Stimulated activated CD4-positive, alpha-beta T cell treated with anti-CD3 and anti-CD28 coated beads, Interleukin-4, amount 100 ng/mL, for 1 hour (primary cell): ENCODE results near the gene OR13F1.
"Not testable (repeated sequence)": the region's sequence is repeated elsewhere in the genome, so short reads cannot be mapped to it uniquely, and the experiment has no call there.

Source experiments
- DNase-seq: peaks from one replicate; pipeline ENCODE4 v3.0.0-alpha.2; 2020

The OR13F1 gene

DNA sequence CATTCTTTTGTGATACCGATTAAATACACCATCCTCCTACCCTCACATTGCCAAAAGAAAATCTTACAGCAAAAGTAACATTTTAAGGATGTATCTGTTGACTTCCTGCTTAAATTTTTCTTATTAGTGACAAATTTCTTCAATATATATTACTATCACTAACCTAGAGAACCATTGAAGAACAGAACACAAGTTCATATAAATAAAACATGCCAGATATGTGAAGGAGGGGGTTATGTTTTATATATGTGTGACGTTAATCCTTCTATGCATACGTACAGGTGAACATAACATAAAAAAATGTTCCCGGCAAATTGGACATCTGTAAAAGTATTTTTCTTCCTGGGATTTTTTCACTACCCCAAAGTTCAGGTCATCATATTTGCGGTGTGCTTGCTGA lies at the start of gene OR13F1:
Gene OR13F1 (plus strand): TSS at position 301 of the 400 bp plus-strand sequence. CDS start 0 bp downstream, at position 301.
- no peak for DNase-seq

- DNase-seq, result no peak
These were observed 47.2 kb upstream of the OR13F1 start for GRCh38 chr9:104456831-104457230.

- DNase-seq, result no peak
These were observed 40.2 kb upstream of the OR13F1 start for GRCh38 chr9:104463864-104464263.

GRCh38 chr9:104468261-104468660 lies 35.8 kb upstream of the OR13F1 start:
- no peak for DNase-seq

GRCh38 chr9:104482921-104483570 lies 21.0 kb upstream of the OR13F1 start:
- DNase-seq, result no peak

DNA sequence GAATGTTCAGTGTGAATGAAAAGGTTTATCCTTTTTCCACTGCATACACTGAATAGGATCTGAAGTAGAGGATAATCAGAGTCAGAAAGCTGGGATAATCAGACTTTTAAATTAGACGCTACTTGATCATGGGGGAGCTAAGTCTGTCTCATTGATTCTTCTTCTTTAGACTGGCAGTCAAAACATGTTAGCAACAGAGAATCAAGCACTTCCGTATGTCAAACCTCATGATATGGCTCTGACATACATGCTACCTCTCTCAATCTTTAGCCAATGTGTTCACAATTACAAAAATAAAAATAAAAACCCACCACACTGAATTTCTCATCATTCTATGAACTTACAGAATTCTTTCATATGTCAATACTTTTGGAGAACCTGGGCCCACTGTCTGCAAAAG lies 19.0 kb upstream of the OR13F1 start:
- DNase-seq, result no peak

DNA sequence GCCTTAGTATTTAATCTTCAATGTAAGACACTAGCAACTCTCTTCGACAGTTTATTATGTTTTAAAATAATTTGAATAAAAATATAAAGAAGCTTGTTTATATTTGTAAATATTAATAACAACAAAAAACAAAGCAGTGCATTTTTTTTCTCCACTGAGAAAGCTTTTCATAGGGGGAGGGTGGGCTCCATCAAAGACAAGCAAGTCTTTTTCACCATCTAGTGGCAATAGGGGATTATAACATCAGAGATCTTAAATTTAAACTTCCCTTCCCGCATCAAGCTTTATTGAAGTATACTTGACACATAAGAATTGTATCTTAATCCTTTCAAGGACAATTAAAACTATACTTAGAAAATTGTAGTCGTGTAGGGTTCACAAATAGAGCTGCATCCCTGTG lies 9.3 kb upstream of the OR13F1 start:
- DNase-seq, result no peak

GRCh38 chr9:104503440-104503839 lies 623 bp upstream of the OR13F1 start:
- DNase-seq, result no peak

- no peak for DNase-seq
These were observed 2.5 kb downstream of the OR13F1 start for GRCh38 chr9:104506565-104506964.

GRCh38 chr9:104514901-104515300 lies 10.8 kb downstream of the OR13F1 start:
- no peak for DNase-seq

GRCh38 chr9:104520241-104520640 lies 16.2 kb downstream of the OR13F1 start:
- not testable (repeated sequence) for DNase-seq

- DNase-seq, result no peak
These were observed 23.0 kb downstream of the OR13F1 start, which contains the start of gene OR13C4 for GRCh38 chr9:104527109-104527508. Gene OR13C4, minus strand, starts transcription at chr9:104527209. Its CDS starts 0 bp downstream, at chr9:104527209.

DNA sequence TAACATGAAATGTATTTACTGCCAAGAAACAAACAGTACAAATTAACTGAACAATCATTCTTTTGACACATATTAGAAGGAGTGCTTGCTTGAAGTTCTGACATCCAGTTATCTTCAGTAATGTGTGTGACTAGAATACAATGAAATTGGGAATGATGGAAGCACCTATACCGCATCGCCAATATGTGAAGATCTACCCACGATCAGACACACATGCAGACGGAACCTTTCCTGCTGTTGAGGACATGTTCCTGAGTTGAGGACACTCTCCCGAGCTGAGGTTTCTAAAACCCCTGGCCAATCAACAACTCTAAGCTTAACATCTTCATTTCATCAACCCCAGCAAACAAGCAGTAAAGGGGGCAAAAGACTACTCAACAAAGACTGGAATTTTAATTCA lies 32.7 kb downstream of the OR13F1 start, which contains the start of gene OR13C3:
Gene OR13C3 (minus strand): TSS at position 101 of the 400 bp plus-strand sequence. CDS start 133 bp downstream, outside the sequence.
- no peak for DNase-seq

GRCh38 chr9:104539275-104539674 lies 35.2 kb downstream of the OR13F1 start:
- DNase-seq, result no peak

DNA sequence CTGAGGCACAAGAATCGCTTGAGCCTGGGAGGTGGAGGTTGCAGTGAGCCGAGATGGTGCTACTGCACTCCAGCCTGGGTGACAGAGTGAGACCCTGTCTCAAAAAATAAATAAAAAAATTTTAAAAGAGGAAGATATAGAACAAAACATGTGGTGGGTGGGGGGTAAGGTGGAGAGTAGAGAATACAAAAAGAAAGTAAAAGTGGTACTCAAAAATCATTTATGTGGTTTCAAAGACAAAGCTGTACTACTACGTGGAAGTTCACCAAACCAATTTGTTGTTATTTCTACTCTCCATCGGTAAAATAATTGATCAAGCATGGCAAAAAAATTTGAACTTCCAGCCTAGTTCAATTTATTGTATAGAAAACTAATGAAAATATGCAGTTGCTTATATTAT lies 40.6 kb downstream of the OR13F1 start:
- DNase-seq, result no peak

DNA sequence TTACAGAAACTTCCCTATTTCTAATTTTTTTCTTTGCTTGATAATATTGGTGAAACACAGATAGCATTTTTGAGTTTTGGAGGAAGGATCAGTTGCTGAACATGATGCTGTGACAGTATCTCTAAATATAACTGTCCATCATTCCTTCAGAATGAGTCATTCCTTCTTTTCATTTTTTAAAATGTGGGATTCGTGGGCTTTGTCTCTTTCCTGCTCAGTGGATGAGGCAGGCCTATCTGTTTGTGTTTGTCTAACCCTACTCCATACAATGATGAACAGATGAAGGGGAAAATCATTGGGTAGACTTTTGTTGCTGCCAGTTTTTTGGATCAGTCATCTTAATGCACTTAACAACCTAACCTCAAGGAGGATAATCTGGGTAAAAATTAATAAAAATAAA lies 49.2 kb downstream of the OR13F1 start:
- no peak for DNase-seq
